ENCODE data around the gene HIGD1A.

DNA sequence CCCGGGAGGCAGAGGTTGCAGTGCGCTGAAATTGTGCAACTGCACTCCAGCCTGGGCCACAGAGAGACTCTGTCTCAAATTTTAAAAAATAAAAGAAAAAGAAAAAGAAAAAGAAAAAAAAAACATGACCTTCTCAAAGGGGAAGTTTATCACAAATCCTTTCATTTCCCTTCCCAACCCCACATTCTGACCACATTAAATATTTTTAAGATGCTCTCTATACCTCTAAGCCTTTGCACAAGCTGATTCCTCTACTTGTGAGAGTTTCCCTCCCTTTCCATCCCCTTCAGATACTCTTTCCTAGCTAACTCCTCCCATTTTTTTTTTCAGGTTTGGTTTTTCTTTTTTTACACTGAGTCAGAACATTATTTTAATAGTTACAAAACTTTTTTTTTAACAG lies 4.0 kb downstream of the HIGD1A start:
- TF ChIP-seq POLR2AphosphoS5 (IDR thresholded peaks at IDR 0.05; ENCODE audit: low read depth, low read length), result no peak
- no peak for TF ChIP-seq POLR2A (IDR thresholded peaks at IDR 0.05; ENCODE audit: low read depth, low read length)
- TF ChIP-seq TAF1 (IDR thresholded peaks at IDR 0.05; ENCODE audit: low read depth, low read length), result no peak
- TF ChIP-seq SPI1 (IDR thresholded peaks at IDR 0.05; ENCODE audit: low read depth, low read length), result no peak
- TF ChIP-seq POU2F2 (IDR thresholded peaks at IDR 0.05; ENCODE audit: low read depth, low read length), result no peak
- no peak for TF ChIP-seq PAX5 (IDR thresholded peaks at IDR 0.05; ENCODE audit: insufficient read depth, low read length, severe bottlenecking)
